ENCODE measurements around the gene CDH23.
A peak's percentile ranks its signal among the peaks of the same experiment; 100 is the strongest.

CDH23 gene

DNA sequence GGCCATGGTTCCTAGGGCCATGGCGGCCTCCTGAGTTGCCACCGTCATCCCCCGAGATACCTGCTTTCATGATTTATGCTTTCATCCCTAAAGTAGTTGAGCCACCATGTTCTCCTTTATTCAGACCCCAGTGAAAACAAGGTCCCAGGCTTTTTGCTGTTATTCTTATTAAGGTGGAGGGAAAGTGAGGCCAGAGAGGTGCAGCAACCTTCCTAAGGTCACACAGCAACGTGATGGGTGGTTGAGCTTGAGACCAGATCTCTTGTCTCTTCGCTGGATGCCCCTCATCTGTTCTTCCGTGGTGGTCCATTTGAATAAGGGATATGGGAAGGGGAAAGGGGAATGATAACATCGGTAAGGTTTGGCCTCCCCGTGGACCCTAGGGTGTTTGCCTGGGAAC lies 180.6 kb downstream of the CDH23 start:
- TF ChIP-seq SIN3A (IDR thresholded peaks at IDR 0.05; ENCODE audit: borderline replicate concordance, insufficient read depth, low read length), result no peak
- TF ChIP-seq TAF1 (IDR thresholded peaks at IDR 0.05; ENCODE audit: borderline replicate concordance, insufficient read depth, low read length), result no peak
- TF ChIP-seq FOXP2 (optimal IDR thresholded peaks at IDR 0.05; ENCODE audit: borderline replicate concordance, extremely low read depth, extremely low read length, insufficient read depth), result no peak
- no peak for TF ChIP-seq POLR2AphosphoS5 (IDR thresholded peaks at IDR 0.05; ENCODE audit: low read depth, low read length)
- TF ChIP-seq, protein P1, sequence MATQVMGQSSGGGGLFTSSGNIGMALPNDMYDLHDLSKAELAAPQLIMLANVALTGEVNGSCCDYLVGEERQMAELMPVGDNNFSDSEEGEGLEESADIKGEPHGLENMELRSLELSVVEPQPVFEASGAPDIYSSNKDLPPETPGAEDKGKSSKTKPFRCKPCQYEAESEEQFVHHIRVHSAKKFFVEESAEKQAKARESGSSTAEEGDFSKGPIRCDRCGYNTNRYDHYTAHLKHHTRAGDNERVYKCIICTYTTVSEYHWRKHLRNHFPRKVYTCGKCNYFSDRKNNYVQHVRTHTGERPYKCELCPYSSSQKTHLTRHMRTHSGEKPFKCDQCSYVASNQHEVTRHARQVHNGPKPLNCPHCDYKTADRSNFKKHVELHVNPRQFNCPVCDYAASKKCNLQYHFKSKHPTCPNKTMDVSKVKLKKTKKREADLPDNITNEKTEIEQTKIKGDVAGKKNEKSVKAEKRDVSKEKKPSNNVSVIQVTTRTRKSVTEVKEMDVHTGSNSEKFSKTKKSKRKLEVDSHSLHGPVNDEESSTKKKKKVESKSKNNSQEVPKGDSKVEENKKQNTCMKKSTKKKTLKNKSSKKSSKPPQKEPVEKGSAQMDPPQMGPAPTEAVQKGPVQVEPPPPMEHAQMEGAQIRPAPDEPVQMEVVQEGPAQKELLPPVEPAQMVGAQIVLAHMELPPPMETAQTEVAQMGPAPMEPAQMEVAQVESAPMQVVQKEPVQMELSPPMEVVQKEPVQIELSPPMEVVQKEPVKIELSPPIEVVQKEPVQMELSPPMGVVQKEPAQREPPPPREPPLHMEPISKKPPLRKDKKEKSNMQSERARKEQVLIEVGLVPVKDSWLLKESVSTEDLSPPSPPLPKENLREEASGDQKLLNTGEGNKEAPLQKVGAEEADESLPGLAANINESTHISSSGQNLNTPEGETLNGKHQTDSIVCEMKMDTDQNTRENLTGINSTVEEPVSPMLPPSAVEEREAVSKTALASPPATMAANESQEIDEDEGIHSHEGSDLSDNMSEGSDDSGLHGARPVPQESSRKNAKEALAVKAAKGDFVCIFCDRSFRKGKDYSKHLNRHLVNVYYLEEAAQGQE (IDR thresholded peaks at IDR 0.05; ENCODE audit: insufficient read depth in 1 of 2, low read depth in 2 of 2, low read length in 2 of 2), result no peak

DNA sequence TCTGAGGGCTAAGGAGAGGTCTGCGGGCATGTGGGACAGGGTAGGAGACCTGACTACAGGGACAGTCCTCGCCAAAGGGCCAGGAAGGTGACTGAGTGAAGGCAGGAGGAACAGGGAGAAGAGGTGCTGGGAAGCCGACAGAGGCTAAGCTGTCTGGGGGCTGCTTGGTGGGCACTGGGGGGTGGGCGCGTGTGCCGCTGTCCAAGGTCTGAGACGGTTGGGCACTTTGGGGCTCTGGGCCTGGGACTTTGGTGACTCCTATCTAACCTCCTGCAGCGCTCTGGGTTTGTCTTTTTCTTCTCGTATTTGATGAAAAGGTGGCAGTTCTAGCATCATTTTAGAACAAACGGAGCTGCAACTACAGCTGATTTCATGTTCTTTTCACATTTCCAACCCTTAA lies 181.3 kb downstream of the CDH23 start:
- TF ChIP-seq, protein P1 (IDR thresholded peaks at IDR 0.05; ENCODE audit: insufficient read depth in 1 of 2, low read depth in 2 of 2, low read length in 2 of 2), result peak; percentile 51 to 86; a peak in 3 of 4 replicates
- no peak for TF ChIP-seq FOXP2 (optimal IDR thresholded peaks at IDR 0.05; ENCODE audit: borderline replicate concordance, extremely low read depth, extremely low read length, insufficient read depth)

DNA sequence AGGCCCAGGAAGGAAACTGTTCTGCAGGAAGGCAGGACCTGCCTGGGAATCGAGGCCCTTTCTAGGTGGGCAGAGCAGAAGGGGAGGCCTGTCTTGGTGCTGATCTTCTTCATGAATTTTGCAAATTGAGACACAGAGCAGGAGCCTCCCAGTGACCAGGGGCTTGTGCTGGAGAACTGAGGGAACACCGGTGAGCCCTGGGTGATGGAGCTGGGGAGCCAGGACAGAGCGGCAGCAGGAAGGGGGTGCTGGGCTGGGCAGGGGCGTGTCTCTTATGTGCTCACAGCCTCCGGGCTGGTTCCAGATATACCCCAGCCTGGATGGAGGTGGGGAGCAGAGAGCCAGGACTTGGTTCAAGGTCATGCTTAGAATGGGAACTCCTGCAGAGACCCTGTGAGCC lies 182.9 kb downstream of the CDH23 start:
- TF ChIP-seq SIN3A (IDR thresholded peaks at IDR 0.05; ENCODE audit: borderline replicate concordance, insufficient read depth, low read length) (no peak), FOXP2 (optimal IDR thresholded peaks at IDR 0.05; ENCODE audit: borderline replicate concordance, extremely low read depth, extremely low read length, insufficient read depth) (no peak), POLR2AphosphoS5 (IDR thresholded peaks at IDR 0.05; ENCODE audit: low read depth, low read length) (no peak), TAF1 (IDR thresholded peaks at IDR 0.05; ENCODE audit: borderline replicate concordance, insufficient read depth, low read length) (no peak)
- TF ChIP-seq, protein P1 (IDR thresholded peaks at IDR 0.05; ENCODE audit: insufficient read depth in 1 of 2, low read depth in 2 of 2, low read length in 2 of 2), result no peak

DNA sequence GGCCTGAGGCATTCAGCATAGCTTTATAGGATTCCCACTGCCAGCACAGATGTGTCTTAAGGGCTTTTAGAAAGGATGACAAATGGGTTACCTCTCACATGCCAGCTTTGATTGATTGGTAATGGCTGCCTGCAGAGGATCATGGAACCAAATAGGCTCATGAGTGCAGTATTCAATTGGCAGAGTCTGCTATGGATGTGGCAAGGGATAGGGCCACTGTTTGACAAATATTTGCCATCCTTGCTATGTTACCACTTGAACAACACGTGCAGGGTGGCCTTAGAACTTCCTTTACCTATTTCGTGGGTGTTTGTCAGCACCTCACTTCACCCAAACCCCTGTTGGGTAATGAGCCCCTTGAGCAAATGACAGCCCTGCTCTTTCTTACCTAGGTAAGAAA lies 183.7 kb downstream of the CDH23 start:
- TF ChIP-seq POLR2AphosphoS5 (IDR thresholded peaks at IDR 0.05; ENCODE audit: low read depth, low read length), result no peak
- TF ChIP-seq FOXP2 (optimal IDR thresholded peaks at IDR 0.05; ENCODE audit: borderline replicate concordance, extremely low read depth, extremely low read length, insufficient read depth), result no peak
- TF ChIP-seq SIN3A (IDR thresholded peaks at IDR 0.05; ENCODE audit: borderline replicate concordance, insufficient read depth, low read length), result no peak
- TF ChIP-seq, protein P1 (IDR thresholded peaks at IDR 0.05; ENCODE audit: insufficient read depth in 1 of 2, low read depth in 2 of 2, low read length in 2 of 2), result no peak
- no peak for TF ChIP-seq TAF1 (IDR thresholded peaks at IDR 0.05; ENCODE audit: borderline replicate concordance, insufficient read depth, low read length)

DNA sequence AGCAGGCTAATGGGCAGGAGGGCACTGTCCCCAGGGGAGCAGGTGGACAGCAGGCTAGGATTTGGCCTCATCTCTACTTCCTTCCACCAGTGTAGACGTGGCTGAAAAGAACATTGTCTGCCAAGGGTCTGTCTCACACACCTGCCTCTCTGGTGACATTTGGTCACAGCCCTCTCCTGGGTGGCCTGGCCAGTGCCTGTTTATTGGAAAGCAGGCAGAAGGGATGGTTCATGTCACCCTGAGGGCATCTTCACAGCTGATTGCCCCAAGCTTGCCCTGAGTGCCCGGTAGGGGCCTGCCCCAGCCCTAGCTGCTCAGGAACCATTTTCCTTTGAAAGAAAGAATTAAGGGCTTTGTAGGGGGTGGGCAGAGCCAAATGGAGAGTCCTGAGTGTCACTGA lies 184.2 kb downstream of the CDH23 start:
- no peak for TF ChIP-seq SIN3A (IDR thresholded peaks at IDR 0.05; ENCODE audit: borderline replicate concordance, insufficient read depth, low read length)
- TF ChIP-seq, protein P1 (IDR thresholded peaks at IDR 0.05; ENCODE audit: insufficient read depth in 1 of 2, low read depth in 2 of 2, low read length in 2 of 2), result no peak
- TF ChIP-seq TAF1 (IDR thresholded peaks at IDR 0.05; ENCODE audit: borderline replicate concordance, insufficient read depth, low read length), result no peak
- TF ChIP-seq POLR2AphosphoS5 (IDR thresholded peaks at IDR 0.05; ENCODE audit: low read depth, low read length), result no peak
- TF ChIP-seq FOXP2 (optimal IDR thresholded peaks at IDR 0.05; ENCODE audit: borderline replicate concordance, extremely low read depth, extremely low read length, insufficient read depth), result no peak
